H4 (cell line): ENCODE measurements around the gene NFXL1. TPM values are rescaled to one million over a fixed set of nuclear protein-coding genes. Genes with fewer than 3 reads are reported as not detected.
"Not testable (repeated sequence)": the region's sequence is repeated elsewhere in the genome, so short reads cannot be mapped to it uniquely, and the experiment has no call there.

Experiments
- DNase-seq: peaks from one replicate; pipeline ENCODE4 v3.0.0-alpha.2; 2015; ENCODE audit warnings: low spot score
- total RNA-seq: library from RNA; depleted of rRNA; stranded (reverse); fragments of >200 nt; shearing (Covaris generic); gene quantifications from 2 replicates; pipeline ENCODE4 v1.2.3, GENCODE V29; 2014; rRNA removed

The NFXL1 gene
- 5.7 and 5.8 TPM in 2 replicates for total RNA-seq

DNA sequence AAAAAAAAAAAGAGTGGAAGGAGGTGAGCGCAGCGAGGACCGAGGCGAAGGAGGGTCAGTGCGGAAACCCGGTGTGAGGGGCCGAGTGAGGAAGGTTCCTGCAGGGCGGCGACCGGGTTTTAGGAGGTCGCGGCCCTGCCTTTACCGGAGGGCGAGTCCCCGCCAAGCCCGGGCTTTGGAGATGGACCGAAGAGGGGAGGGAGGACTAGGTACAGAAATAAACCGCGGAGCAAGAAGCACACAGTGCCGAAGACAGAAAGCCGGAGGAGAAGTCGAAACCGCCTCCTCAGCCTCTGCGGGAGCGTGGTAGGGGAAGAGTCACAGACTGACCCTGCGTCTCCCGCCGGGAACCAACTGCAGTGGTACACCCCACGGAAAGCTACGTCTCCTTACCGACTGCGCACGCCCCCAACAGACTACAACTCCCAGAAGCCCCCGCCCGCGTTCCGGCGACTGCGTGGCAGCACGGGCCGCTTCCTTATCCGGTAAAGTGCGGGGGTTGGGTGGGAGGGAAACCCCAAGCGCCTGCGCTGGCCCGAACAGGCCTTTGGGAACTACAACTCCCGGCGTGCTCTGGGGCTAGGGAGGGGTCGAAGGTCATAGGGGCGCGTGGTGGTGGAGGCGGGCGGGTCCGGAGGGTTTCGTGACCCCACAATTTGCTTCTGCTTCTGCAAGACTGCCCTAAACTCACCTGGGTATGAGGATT lies at the start of gene NFXL1:
NFXL1 (minus strand) TSS at position 364 of the 706 bp plus-strand sequence. CDS start 380 bp downstream, outside the sequence.
- peak; percentile 97 for DNase-seq

DNA sequence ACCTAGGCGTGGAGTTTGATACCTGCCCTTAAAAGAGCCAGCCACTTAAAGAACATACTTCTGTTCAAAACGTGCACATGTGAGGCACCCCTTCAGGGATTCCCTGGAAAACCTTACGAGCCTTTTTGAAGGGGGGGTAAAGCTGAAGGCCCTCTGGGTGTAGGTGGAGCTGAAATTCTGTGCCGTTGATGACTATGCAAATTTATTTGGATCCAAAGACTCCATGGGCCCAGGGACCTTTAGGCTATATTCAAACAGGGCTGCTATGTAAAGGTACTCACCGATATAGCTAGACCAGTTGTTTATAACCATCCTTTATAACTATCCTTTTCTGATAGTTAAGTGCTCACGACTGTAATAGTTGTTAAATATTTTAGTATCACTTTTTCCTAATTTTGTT lies 40.3 kb upstream of the NFXL1 start:
- DNase-seq: no peak

DNA sequence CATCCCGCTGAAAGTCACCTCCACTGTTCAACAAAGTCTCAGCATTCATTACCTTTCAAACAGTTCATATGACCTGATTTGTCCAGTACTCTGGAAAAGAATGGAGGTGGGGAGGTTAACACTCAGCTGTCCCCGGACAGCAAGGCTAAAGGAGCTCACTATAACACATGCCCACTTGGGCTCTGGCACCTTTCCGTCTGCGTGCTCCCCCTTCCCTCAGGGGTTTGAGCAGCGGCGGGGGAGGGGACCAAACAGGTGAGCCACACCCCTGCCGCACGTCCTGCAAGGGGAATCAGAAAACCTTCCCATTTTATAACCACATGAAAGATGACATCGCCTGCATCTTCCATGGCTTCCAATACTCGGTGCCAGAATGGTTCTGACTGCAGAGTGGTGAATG lies 39.9 kb upstream of the NFXL1 start:
- DNase-seq: no peak

DNA sequence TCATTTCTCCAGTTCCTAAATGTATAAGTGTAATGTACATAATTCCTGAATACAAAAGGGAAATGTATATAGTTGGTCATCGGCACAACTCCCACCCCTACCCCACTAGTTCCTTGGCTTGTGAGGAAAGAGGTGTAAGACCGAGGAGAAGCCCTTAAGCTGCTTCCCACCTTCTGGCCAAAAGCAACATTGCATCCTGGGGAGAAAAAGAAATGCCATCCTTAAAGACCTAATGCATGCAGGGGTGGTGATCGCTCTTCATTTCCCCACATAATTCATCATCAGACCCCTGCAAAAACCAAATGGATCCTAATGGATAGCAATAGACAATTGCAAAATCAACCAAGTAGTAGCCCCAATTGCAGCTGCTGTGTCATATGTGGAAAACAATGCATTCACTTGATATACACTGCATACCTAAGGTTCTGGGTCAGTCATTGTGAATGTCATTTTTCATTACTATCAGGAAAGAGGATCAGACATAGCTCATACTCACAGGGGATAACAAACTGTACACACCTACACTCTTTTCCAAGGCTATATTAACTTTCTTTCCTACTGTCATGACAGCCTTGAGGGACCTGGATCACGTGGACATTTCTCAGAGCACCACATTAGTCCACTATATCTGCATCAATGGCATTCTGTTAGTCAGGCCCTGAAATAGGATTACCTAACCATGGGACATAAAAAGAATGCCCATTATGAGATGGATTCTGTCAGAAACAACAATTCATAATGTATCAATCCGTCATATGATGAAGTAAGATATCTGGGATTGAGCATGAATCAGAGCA lies 31.7 kb upstream of the NFXL1 start:
- DNase-seq: no peak

DNA sequence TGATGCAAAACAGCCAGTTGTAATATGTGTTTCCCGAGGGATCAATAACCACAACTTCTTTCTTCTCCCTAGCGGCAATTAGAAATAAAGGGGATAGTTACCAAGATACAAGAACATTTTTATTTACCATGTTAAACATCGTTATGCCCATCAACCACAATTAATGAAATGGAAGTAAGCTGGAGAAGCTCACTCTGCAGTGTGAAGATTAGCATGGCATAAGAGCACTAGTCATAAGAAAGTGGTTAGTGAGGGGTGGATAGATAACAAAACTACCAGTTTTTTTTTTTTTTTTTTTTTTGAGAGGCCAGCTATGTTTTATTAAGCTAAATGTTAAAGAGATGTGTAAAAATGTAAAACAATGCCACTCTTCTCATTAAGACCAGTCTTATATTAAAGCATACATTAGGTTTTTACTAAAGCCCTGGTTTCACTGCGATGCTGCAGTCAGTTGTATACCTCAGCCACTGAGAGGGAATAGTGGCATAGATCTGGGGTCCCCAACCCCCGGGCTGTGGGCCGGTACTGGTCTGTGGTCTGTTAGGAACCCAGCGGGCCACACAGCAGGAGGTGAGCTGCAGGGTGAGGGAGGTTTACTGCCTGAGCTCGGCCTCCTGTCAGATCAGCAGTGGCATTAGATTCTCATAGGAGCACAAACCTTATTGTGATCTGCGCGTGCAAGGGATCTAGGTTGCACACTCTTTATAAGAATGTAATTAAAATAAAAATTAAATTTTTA lies 27.9 kb upstream of the NFXL1 start:
- DNase-seq: no peak

DNA sequence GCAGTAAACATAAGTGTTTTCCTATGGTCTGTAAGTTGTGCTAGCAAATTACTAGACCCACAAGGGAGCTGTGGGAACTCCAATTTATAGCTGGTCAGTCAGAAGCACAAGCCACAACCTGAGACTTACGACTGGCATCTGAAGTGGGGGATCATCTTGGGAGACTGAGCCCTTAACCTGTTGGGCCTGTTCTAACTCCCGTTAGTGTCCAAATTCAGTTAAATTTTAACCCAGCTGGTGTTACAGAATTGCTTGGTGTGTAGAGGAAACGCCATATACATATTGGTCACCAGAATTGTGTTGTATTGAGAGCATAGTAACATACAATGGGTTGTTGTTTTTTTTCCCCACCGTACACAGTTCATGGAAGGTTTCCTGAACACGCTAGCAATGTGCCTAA lies 25.1 kb upstream of the NFXL1 start:
- no peak for DNase-seq

DNA sequence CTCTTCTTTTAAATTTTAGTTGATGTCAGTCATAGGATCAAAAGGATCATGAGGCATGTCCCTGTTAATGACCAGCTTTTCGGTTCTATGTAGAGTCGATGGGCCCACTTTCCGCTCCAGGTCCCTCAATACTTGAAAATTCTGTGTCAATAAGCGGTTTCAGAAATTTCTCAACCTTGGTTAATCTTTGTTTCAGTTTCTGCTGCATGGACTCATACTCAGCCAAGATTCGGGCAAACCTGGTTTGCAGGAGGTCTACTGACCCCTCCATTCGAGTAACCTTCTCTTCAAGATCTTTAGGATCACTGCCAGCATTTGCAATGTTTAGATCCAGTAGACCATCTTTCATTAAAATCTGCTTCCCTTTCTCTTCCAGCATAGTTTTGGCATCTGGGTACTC lies 22.0 kb upstream of the NFXL1 start:
- DNase-seq: no peak

DNA sequence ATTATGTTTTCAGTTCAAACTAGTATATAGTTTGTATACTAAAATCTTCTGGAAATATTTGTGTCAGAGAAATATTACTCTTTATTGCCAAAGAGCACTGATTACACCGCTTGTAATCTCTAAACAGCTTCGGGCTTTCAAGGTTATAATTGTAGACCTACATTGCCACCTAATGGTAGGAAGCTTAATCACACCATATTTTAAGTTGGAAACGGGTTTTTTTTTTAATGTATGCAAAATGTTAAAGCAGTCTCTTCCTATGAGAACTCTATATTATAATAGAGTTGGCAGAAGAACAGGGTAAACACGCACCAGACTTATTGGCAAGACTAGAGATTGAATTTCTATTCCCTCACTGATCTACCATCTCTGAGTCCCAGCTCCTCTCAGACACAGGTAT lies 19.5 kb upstream of the NFXL1 start:
- DNase-seq: peak; percentile 46

DNA sequence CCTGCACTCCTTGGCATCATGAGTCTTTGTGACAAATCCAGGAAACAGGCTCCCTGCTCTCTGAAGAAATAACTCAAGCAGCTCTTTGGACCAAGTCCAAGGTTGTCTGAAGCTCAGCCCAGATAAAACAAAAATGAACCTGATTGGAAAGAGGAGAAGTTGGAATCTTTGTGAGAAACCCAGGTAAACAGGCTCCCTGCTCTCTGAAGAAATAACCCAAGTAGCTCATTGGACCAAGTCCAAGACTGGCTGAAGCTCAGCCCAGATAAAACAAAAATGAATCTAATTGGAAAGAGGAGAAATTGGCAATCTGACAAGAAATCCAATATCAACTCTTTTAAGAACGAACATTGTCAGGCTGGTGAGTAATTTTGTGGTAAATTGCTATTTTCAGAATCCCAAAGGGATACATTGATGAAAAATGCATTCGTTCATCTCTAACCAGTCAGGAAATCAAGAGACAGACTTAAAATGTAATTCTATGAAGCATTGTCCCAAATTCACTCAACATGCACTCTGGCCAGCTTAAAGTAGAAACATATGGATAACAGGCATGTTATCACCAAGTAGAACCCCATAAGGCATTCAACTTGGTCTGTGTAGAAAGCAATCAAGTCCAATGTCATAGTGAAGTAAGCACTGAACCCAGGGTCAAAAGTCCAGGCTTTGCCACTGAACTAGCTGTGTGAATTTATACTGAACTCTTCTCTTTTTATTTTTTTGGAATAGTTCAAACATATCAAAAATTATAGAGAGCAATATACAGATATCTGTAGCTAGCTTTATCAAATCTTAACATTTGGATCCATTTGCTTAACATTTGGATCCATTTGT lies 16.8 kb upstream of the NFXL1 start:
- DNase-seq: no peak

DNA sequence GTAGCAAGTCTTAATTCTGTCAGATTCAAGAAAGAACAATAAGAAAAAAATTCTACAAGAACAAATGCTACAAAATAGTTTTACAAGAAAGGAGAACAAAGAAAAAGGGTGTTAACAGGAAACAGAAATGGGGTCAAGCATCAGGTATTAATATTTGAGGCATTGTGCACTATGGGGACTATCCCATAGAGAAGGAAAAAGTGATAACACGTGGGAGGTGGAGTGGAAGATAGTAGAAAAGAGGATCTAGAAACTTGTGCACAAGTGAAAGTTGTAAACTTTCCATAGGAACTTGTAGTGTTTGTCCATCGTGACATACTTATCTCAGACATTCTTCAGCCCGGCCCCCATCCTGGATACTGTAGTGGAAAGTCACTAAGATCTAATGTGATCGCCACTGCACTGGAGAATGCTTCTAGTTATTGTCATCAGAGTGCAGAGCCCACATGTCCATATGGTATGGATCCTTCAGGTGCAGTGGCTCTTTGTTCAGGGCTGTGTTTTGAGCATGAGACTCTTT lies 15.4 kb upstream of the NFXL1 start:
- no peak for DNase-seq

DNA sequence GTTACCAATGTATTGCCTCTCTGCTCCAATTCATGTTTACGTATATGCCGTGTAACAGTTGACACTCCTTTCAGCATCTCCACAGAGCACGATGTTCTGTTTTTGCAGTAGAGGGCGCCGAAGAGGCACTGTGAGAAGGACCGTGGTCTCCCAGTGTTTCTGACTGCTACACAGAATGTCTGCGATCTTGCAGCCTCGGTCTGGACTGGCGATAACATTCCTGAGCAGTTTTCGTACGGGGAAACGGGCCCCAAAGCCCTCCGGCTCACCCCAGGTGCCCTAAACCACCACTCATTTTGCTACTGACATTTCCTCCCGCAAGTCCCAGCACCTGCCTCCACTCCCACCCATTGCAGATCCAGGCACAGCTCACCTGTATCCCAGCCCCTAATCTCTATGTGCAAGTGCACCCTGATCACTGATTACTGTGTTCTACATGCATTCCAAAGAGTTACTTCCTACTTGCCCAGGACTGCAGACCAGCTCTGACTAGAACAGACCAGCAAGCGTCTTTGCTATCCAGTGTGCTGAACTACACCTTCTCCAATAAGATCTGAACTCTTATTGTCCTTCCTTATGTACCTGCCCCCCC lies 12.4 kb upstream of the NFXL1 start:
- DNase-seq: peak; percentile 47

DNA sequence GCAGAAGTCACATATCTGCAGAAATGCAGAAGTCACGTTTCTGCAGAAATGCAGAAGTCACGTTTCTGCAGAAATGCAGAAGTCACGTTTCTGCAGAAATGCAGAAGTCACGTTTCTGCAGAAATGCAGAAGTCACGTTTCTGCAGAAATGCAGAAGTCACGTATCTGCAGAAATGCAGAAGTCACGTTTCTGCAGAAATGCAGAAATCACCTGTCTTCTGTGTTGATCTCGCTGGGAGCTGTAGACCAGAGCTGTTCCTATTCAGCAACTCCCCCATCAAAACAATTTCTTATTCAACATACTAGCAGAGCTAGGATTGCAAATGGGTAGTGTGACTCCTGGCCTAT lies 8.9 kb upstream of the NFXL1 start:
- DNase-seq: not testable (repeated sequence)

DNA sequence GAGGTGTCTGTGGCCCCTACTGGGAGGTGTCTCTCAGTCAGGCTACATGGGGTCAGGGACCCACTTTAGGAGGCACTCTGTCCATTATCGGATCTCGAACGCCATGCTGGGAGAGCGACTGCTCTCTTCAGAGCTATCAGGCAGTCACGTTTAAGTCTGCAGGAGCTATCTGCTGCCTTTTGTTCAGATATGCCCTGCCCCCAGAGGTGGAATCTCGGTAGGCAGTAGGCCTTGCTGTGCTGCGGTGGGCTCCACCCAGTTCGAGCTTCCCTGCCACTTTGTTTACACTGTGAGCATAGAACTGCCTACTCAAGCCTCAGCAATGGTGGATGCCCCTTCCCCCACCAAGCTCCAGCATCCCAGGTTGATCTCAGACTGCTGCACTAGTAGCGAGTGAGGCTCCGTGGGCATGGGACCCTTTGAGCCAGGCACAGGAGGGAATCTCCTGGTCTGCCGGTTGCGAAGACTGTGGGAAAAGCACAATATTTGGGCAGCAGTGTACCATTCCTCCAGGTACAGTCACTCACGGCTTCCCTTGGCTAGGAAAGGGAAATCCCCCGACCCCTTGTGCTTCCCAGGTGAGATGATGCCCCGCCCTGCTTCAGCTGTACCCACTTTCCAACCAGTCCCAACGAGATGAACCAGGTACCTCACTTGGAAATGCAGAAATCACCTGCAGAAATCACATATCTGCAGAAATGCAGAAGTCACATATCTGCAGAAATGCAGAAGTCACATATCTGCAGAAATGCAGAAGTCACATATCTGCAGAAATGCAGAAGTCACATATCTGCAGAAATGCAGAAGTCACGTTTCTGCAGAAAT lies 8.3 kb upstream of the NFXL1 start:
- not testable (repeated sequence) for DNase-seq

DNA sequence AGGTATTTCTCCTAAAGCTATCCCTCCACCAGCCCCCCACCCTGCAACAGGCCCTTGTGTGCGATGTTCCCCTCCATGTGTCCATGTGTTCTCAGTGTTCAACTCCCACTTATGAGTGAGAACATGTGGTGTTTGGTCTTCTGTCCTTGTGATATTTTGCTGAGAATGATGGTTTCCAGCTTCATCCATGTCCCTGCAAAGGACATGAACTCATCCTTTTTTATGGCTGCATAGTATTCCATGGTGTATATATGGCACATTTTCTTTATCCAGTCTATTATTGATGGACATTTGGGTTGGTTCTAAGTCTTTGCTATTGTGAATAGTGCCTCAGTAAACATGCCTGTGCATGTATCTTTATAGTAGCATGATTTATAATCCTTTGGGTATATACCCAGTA lies 2.8 kb upstream of the NFXL1 start:
- not testable (repeated sequence) for DNase-seq

DNA sequence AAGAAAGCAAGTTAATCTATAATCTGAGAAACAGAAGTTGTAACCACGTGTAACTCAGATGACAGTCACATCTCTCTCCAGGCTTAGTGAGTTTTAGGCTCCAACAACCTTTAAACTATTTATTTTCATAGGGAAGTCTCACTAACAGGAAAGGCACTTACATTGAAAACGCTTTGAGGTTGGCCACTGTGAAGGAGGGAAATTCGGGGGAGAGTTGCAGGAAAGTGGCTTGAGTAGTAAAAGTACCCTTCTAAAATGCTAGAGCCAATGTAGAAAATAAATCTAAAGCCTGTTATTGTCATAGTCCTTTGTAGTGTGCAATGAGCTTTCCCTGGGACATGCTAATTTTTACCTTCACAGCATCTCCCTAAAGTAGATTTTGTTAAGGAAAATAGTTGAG lies 995 bp upstream of the NFXL1 start:
- DNase-seq: no peak

DNA sequence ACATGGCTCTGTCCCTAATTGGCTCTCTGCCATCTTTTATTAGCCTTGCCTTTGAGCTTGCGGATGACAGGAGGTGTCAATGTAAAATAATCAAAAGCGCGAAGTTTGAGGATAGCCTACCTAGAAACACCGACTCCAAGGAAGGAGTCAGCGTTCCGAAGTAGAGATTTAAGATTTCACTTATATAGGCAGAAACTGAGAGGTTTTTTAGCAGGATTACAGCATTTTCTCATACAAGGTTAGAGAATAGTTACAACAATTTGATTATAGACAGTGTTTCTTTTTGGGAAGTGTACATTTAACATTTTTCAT lies 499 bp upstream of the NFXL1 start:
- no peak for DNase-seq

DNA sequence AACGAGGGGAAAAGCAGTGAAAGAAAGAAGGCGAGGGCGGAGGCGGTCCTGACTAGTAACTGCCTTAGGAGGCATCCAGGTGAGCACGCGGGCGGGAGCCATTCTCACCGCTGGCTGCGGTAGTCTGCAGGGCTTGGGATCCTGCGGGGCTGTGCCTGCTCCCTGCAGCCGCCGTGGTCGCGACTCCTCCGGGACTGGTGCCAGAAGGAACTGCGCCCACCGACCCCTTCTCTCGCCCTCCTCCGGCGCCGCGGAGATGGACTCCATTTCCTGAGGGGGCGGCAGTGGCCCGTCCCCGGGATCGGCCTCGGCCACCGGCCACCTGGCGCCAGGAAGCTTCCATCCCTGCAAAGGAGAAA lies 543 bp downstream of the NFXL1 start:
- DNase-seq: peak; percentile 9

DNA sequence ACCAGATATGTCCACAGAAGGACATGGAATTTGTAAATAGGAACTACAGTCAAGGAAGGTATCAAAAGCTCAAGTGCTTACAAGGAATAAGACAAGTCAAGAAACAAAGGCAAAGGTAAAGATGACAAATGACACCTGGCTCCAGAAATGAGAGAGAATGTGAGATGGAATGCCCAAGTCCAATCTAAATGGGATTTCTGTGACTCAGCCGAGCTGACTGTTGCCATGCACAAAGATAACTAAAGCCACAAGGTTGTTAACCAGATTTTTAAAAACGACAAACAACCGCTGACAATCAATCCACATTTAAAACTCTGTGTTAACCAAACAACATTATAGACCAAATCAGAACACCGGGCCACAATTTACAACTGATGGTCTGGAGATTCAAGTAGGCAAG lies 1.1 kb downstream of the NFXL1 start:
- DNase-seq: peak; percentile 30

DNA sequence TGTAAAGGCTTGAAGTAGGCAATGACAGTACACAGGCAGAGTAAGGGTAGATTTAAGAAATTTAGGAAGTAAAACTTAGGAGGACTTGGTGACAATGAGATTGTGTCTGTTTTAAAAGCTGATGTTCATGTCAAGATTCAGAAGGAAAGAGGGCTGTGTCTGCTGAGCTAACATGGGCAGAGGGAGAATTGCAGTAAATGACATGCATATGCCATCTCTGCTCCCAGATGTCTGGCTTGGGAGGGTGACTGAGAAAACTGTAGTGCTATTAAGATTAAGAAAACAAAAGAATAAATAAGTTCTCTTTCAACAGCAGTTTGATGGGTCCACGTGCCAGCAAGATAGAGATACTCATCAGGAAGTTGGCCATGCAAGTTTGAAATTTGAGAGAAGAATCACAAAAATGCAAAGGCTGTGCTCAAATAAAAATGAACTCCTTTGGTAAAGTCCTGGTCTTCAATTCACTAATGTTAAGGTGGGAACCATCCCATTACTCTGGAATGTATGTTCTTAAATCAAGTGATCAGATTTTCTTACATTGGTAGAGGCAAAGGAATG lies 7.2 kb downstream of the NFXL1 start:
- no peak for DNase-seq

DNA sequence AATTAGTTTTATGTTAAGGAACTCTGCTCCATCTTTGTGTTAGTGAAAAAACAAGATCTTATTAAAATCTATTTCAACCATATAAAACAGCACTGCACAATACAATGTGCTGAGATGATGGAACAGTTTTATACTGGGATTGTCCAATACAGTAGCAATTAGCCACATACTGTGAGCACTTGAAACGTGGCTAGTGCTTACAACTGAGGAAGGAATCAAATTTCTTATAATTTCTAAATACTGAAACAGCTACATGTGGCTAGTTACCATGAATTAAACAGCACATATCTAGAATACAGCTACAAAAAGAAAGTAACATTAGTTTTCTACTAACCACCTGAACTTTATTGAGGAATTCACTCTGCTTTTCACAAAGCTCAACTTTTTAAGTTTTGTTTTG lies 14.7 kb downstream of the NFXL1 start:
- DNase-seq: no peak
